HG03175 (cell line): ENCODE measurements around the gene EPHA5.

ENCODE experiments used
- ATAC-seq: cut with Tn5 transposase; IDR thresholded peaks from one replicate; pipeline ENCODE4 v1.9.1; 2021; ENCODE audit warnings: mild to moderate bottlenecking, moderate library complexity; ENCODE audit not compliant: unreplicated experiment

Gene EPHA5

GRCh38 chr4:65670331-65671031 lies at the start of gene EPHA5:
Gene EPHA5, minus strand, starts transcription at chr4:65670489. Its CDS starts 747 bp downstream, at chr4:65669742.
- ATAC-seq: no peak

- no peak for ATAC-seq
Observed at GRCh38 chr4:65719635-65720034, 49.3 kb upstream of the EPHA5 start.

- no peak for ATAC-seq
Observed at GRCh38 chr4:65698631-65699030, 28.3 kb upstream of the EPHA5 start.

GRCh38 chr4:65696436-65696835 lies 26.1 kb upstream of the EPHA5 start:
- ATAC-seq: no peak

GRCh38 chr4:65671372-65671771 lies 1.1 kb upstream of the EPHA5 start:
- no peak for ATAC-seq

- ATAC-seq: no peak
Observed at GRCh38 chr4:65670020-65670330, 314 bp downstream of the EPHA5 start.

GRCh38 chr4:65669111-65670019 lies 924 bp downstream of the EPHA5 start:
- no peak for ATAC-seq

GRCh38 chr4:65668201-65669089 lies 1.8 kb downstream of the EPHA5 start:
- ATAC-seq: no peak

- no peak for ATAC-seq
Observed at GRCh38 chr4:65667506-65668041, 2.7 kb downstream of the EPHA5 start.

GRCh38 chr4:65665771-65666523 lies 4.3 kb downstream of the EPHA5 start:
- no peak for ATAC-seq

GRCh38 chr4:65661471-65661870 lies 8.8 kb downstream of the EPHA5 start:
- ATAC-seq: no peak

GRCh38 chr4:65658117-65658516 lies 12.2 kb downstream of the EPHA5 start:
- ATAC-seq: no peak

GRCh38 chr4:65656008-65656407 lies 14.3 kb downstream of the EPHA5 start:
- ATAC-seq: no peak

- ATAC-seq: no peak
Observed at GRCh38 chr4:65654976-65655375, 15.3 kb downstream of the EPHA5 start.

- no peak for ATAC-seq
Observed at GRCh38 chr4:65653740-65654361, 16.4 kb downstream of the EPHA5 start.

- ATAC-seq: no peak
Observed at GRCh38 chr4:65651751-65652150, 18.5 kb downstream of the EPHA5 start.

- no peak for ATAC-seq
Observed at GRCh38 chr4:65651031-65651430, 19.3 kb downstream of the EPHA5 start.

GRCh38 chr4:65646136-65646535 lies 24.2 kb downstream of the EPHA5 start:
- no peak for ATAC-seq

- ATAC-seq: no peak
Observed at GRCh38 chr4:65645185-65645584, 25.1 kb downstream of the EPHA5 start.
